Kidney glomerular epithelial cell (primary cell): ENCODE results near the gene FOLR2.

Source experiments
- DNase-seq: peaks from one replicate; lab custom pipeline; 2025; lab: John Stamatoyannopoulos, UW

The FOLR2 gene

GRCh38 chr11:72229925-72230763 lies 13.6 kb downstream of the FOLR2 start:
- no peak for DNase-seq

- no peak for DNase-seq
Measured at GRCh38 chr11:72230764-72231365, 14.3 kb downstream of the FOLR2 start.

DNA sequence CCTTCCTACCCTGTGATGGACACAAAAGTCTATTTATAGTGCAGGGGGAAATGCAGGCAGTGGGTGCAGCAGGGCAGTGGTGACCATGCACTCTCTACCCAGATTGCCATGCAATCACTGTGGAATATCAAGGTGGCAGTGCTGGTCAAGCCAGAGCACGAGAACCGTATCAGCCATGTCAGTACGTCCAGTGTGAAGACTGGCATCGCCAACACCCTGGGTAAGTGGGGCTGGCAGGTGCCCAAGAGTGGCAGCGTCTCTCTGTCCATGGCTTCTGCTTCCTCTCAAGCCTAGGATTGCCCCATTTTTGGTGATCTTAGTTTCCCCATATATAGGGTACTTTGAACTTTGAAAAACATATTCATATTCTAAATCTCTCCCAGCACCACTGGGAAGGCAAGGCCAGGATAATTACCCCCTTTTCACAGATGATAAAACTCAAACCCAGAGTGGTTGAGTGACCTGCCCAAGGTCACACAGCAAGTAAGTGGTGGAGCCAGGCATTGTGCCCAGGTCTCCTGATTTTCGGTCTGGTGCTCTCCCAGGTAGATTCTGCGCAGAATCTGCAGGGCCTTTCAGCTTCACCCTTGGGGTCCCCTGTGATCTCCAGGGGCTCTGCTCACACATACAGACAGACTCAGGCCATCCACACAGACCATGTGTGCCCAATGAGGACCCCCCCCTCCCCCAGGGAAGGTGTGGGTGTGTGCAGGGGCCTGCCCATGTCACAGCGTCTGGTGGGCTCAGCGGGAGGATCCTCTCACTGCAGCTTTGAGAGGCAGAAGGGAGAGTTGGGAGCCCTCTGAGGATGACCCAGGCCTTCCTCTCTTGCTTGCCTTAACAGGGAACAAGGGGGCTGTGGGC lies 15.0 kb downstream of the FOLR2 start:
- DNase-seq = no peak

- DNase-seq = no peak
Measured at GRCh38 chr11:72232260-72233055, 15.9 kb downstream of the FOLR2 start.

- no peak for DNase-seq
Measured at GRCh38 chr11:72233056-72233772, 16.6 kb downstream of the FOLR2 start.

DNA sequence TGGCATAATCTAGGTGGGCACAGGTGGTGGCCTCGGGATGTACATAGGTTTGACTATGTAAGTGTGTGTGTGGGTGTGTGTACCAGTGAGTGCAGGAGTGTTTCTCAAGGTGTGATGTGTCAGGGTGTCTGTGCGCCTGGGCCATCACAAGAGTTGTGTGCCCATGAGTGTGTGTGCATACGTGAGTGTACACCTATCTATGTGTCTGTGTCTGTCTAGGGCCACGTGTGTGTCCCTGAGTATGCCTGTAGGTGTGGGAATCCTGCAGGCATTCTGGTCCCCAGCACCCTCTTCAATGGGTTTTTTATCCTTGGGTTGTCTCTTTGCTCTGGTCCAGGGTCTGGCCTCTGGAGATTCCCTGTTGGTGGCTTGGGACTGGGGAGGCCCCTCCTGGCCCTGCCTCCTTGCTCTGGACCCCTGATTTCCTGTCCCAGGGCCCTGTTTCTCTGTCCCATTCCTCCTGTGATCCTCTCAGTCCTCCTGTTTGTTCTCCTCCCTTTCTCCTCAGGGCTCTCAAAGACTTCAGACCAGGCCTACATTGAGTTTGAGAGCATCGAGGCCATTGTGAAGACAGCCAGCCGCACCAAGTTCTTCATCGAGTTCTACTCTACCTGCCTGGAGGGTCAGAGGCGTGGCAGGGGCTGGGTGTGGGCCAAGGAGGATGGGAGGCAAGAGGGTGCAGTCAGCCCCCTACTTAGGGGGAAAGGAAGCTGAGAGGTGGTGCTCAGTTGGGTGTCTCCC lies 17.3 kb downstream of the FOLR2 start:
- no peak for DNase-seq

GRCh38 chr11:72234514-72234830 lies 17.9 kb downstream of the FOLR2 start:
- no peak for DNase-seq

DNA sequence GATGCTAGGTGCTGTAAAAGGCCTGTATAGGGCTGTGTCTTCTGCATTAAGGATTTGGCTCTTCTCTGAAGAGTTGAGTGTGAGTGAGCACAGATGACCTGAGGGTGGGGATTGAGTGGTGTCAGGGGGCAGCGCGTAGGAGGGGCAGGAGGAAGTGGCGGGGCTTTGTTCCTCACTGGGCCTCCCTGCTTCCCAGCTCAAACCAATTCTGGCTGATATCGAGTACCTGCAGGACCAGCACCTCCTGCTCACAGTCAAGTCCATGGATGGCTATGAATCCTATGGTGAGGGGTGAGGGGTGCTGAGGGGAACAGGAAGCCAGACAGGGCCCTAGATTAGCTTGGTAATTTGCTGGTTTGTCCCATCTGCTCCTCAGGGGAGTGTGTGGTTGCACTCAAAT lies 18.3 kb downstream of the FOLR2 start:
- no peak for DNase-seq

GRCh38 chr11:72235351-72236057 lies 18.9 kb downstream of the FOLR2 start:
- DNase-seq = no peak

GRCh38 chr11:72236083-72236697 lies 19.6 kb downstream of the FOLR2 start:
- no peak for DNase-seq

DNA sequence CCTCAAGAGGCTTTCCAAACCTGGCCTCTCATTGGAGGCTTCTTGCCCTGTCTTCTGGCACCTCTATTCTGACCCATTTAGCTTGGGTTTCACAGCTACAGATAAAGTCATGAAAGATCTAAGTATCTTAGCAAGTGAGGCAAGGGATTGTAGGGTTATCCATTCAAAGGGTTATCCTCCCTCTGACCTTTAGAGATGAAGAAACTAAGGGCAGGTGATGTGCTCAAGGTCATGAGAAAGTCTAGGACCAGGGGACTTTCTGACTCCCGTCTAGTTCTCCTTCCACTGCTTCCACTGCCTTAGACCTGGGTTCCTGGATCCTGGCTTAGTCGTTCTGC lies 20.1 kb downstream of the FOLR2 start:
- DNase-seq = no peak

GRCh38 chr11:72237112-72237931 lies 20.7 kb downstream of the FOLR2 start:
- no peak for DNase-seq

DNA sequence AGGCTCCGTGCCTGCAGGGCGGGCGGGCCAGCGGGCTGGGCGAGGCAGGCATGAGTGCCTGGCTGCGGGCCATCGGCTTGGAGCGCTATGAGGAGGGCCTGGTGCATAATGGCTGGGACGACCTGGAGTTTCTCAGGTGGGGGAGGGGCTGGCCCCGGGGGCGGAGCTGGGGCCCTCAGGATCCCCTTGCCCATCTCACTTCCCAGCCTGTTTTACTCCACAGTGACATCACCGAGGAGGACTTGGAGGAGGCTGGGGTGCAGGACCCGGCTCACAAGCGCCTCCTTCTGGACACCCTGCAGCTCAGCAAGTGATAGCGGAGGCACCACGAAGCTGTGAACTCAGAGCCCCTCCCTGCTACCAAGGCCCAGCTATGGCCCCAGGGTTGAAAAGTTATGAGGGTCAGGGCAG lies 21.5 kb downstream of the FOLR2 start:
- DNase-seq = peak; percentile 18

DNA sequence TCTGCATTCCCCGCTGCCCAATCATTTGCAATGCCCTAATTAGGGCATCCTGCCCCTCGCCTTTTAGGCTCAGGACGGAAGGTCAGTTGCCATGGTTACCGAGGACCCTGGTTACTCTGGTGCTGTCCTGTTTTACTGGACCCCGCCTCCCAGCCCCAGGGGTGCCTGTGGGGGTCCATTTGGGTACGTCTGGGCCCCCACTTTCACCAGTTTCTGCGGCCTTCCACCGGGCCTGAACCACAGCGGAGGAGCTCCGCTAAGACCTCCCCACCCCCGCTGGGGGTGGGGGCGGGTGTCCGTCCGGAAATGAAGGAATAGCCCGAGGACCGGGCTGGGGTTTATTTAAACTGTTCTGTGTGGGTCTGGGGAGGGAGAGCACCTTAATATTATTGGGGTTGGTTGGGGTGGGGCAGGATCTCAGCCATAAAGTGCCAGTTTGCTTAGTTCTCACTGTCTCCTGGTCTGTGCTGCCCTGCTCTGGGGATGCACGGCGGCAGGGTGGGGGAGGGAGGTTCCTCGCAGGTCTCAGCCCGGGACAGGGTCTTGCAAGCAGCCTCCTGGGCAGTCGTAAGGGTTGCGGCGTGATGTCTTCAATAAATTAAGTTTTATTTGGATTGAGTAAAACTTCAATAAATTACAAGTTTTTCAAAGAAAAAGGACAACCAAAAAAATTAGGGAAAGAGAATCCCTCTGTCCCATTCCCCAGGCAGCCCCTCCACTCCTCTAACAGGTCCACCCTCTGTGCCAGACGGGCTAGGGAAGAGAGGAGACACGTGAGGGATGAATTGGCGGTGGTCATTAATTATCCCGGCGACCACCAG lies 22.1 kb downstream of the FOLR2 start:
- no peak for DNase-seq

DNA sequence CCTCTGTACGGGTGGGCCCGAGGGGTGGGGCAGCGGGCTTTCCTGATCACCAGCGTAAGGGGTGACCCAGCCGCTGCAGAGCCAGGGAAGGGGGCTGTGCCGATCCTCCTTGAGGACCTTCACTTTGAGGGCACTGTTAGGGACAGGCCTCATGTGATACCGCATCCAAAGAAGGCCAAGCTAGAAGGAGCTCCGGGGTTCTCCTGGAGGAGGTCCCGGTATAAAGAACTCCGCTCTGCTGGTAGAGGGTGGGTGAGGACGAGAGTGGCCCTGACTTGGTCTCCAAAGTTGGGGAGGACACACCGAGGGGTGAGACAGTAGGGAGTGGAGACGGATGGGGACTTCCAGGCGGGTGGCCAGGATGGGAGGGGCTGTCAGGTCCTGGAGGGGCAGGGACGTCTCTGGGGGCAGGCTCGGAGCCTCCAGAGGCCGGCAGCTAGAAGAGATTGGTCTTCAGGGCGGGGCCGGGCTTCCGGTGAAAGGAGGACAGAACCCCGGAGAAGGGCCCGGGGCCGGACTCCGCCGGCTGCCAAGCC lies 22.8 kb downstream of the FOLR2 start:
- DNase-seq = no peak

- DNase-seq = peak; percentile 11
Measured at GRCh38 chr11:72239849-72240460, 23.4 kb downstream of the FOLR2 start.
